A549 (cell line): ENCODE measurements around the gene FHL1. TPM values are rescaled to one million over a fixed set of nuclear protein-coding genes. Genes with fewer than 3 reads are reported as not detected.

Experiments used
- ATAC-seq, 2 experiments: fragments of 200-7000 bp in 1 of 2; fragments of >200 bp in 1 of 2; cut with Nextera tagmentation in 1 of 2; cut with Tn5 transposase in 1 of 2; 3 replicates each; pipeline versions ENCODE4 v1.8.0 to v1.9.1; 2018 to 2020; ENCODE audit warnings: mild to moderate bottlenecking in 1 of 2, moderate library complexity in 1 of 2
- CTCF ChIA-PET: fragments of 300-600 bp; sonication (Branson Sonifier 250); formaldehyde crosslinking; extraction: SDS; loops from one replicate; lab custom pipeline; 2021; ENCODE audit warnings: antibody characterized with exemption, inconsistent platforms; lab: Yijun Ruan, JAX
- POLR2A ChIA-PET: fragments of 350-600 bp; formaldehyde crosslinking; extraction: SDS; loops from one replicate; lab custom pipeline; 2021; ENCODE audit warnings: antibody characterized with exemption, inconsistent platforms; lab: Yijun Ruan, JAX
- DNase-seq, 2 experiments: peaks; one replicate each; pipeline versions ENCODE4 v3.0.0 to v3.0.0-alpha.2; 2011 to 2016; ENCODE audit warnings: low read depth in 1 of 2, low spot score in 1 of 2
- FAIRE-seq: peaks from 2 replicates; lab custom pipeline; 2011; peaks lifted over from hg19 to GRCh38; lab: Jason Lieb, UNC
- H3K27ac ChIP-seq, 2 experiments: fragments of >200 bp; sonication (Bioruptor Twin); formaldehyde crosslinking; 3 replicates each; pipeline ENCODE4 v1.5.1; 2016 to 2017
- H3K4me1 ChIP-seq: fragments of >200 bp; sonication (Bioruptor Twin); formaldehyde crosslinking; 3 replicates; pipeline ENCODE4 v1.6.1; 2016
- H3K4me2 ChIP-seq: fragments of >200 bp; sonication (Bioruptor Twin); formaldehyde crosslinking; 3 replicates; pipeline ENCODE4 v1.6.1; 2016
- H3K4me3 ChIP-seq: fragments of >200 bp; sonication (Bioruptor Twin); formaldehyde crosslinking; 3 replicates; pipeline ENCODE4 v1.5.1; 2016
- H3K9me3 ChIP-seq: fragments of >200 bp; sonication (Bioruptor Twin); formaldehyde crosslinking; 3 replicates; pipeline ENCODE4 v1.6.1; 2016
- CEBPB ChIP-seq, 2 experiments: fragments of >200 bp in 1 of 2; sonication (Bioruptor Twin) in 1 of 2; formaldehyde crosslinking in 1 of 2; IDR thresholded peaks; 2 replicates each; pipeline ENCODE4 v1.6.1; 2012 to 2016
- CHD4 ChIP-seq: fragments of 200-600 bp; sonication (generic); IDR thresholded peaks from 2 replicates; pipeline ENCODE4 v1.6.1; 2016; ENCODE audit warnings: antibody characterized with exemption, mild to moderate bottlenecking, borderline replicate concordance
- EHF ChIP-seq: fragments of 250-450 bp; sonication (Bioruptor Pico); IDR thresholded peaks from 2 replicates; pipeline ENCODE4 v1.5.0; 2020; ENCODE audit warnings: mild to moderate bottlenecking
- EHMT2 ChIP-seq: fragments of 200-600 bp; sonication (generic); IDR thresholded peaks from 2 replicates; pipeline ENCODE4 v1.6.1; 2016; ENCODE audit warnings: antibody characterized with exemption, low read depth, mild to moderate bottlenecking, moderate library complexity
- ESRRA ChIP-seq: fragments of 150-350 bp; IDR thresholded peaks from 2 replicates; pipeline ENCODE4 v1.6.1; 2014; ENCODE audit warnings: mild to moderate bottlenecking, low read length, borderline replicate concordance
- FOSL2 ChIP-seq, 2 experiments: fragments of 450-650 bp in 1 of 2; fragments of >200 bp in 1 of 2; sonication (Bioruptor Twin) in 1 of 2; formaldehyde crosslinking; IDR thresholded peaks; 2 replicates each; pipeline versions ENCODE4 v1.5.0 to v1.6.1; 2016 to 2020; ENCODE audit warnings: mild to moderate bottlenecking in 1 of 2, moderate library complexity in 1 of 2
- HEYL ChIP-seq: fragments of 250-450 bp; sonication (Bioruptor Pico); IDR thresholded peaks from 2 replicates; pipeline ENCODE4 v1.8.0; 2021; ENCODE audit warnings: mild to moderate bottlenecking, moderate library complexity
- HOXA7 ChIP-seq: fragments of 250-450 bp; sonication (Bioruptor Pico); IDR thresholded peaks from 2 replicates; pipeline ENCODE4 v1.5.0; 2020; ENCODE audit warnings: mild to moderate bottlenecking, moderate library complexity
- KDM1A ChIP-seq: fragments of 200-600 bp; sonication (generic); IDR thresholded peaks from 2 replicates; pipeline ENCODE4 v1.6.1; 2016; ENCODE audit warnings: low read depth, mild to moderate bottlenecking
- MAFK ChIP-seq: fragments of 450-650 bp; IDR thresholded peaks from 2 replicates; pipeline ENCODE4 v1.6.1; 2014; ENCODE audit not compliant: partially characterized antibody
- NR3C1 ChIP-seq: fragments of >200 bp; sonication (Bioruptor Twin); formaldehyde crosslinking; IDR thresholded peaks from 3 replicates; pipeline ENCODE4 v1.6.1; 2017
- POLR2A ChIP-seq: IDR thresholded peaks from 2 replicates; pipeline ENCODE4 v1.6.1; 2012; ENCODE audit warnings: mild to moderate bottlenecking, low read length
- POLR2AphosphoS2 ChIP-seq: conservative IDR thresholded peaks from 2 replicates; pipeline ENCODE4 v1.6.1; 2012; ENCODE audit warnings: low read length, improper control_type of control experiment, inconsistent platforms
- RARB ChIP-seq: fragments of 250-450 bp; sonication (Bioruptor Pico); IDR thresholded peaks from 2 replicates; pipeline ENCODE4 v1.8.0; 2021; ENCODE audit warnings: mild to moderate bottlenecking, moderate library complexity
- RCOR1 ChIP-seq: fragments of 150-350 bp; IDR thresholded peaks from 2 replicates; pipeline ENCODE4 v1.6.1; 2014; ENCODE audit warnings: antibody characterized with exemption, low read length, low read depth
- RFX5 ChIP-seq: fragments of 450-650 bp; IDR thresholded peaks from 2 replicates; pipeline ENCODE4 v1.7.1; 2014; ENCODE audit warnings: antibody characterized with exemption, mild to moderate bottlenecking, moderate library complexity
- RNF2 ChIP-seq: fragments of 200-600 bp; sonication (generic); IDR thresholded peaks from 2 replicates; pipeline ENCODE4 v1.6.1; 2016; ENCODE audit warnings: low read depth, mild to moderate bottlenecking, antibody characterized with exemption, moderate library complexity, borderline replicate concordance
- SREBF2 ChIP-seq: fragments of 450-650 bp; IDR thresholded peaks from 2 replicates; pipeline ENCODE4 v1.6.1; 2014; ENCODE audit warnings: mild to moderate bottlenecking, moderate library complexity
- TFCP2L1 ChIP-seq: fragments of 250-450 bp; sonication (Bioruptor Pico); IDR thresholded peaks from 2 replicates; pipeline ENCODE4 v1.5.0; 2021; ENCODE audit warnings: mild to moderate bottlenecking
- ZC3H11A ChIP-seq: fragments of 450-650 bp; IDR thresholded peaks from 2 replicates; pipeline ENCODE4 v1.6.1; 2014; ENCODE audit warnings: antibody characterized with exemption, mild to moderate bottlenecking
- ZFP36 ChIP-seq: fragments of 450-650 bp; IDR thresholded peaks from 2 replicates; pipeline ENCODE4 v1.6.1; 2014; ENCODE audit warnings: borderline replicate concordance; ENCODE audit not compliant: partially characterized antibody
- ZNF302 ChIP-seq: fragments of 250-450 bp; sonication (Bioruptor Pico); IDR thresholded peaks from 2 replicates; pipeline ENCODE4 v1.9.0; 2021; ENCODE audit warnings: inconsistent platforms, mild to moderate bottlenecking, moderate library complexity
- WGBS: methylation state at CpG from one replicate; pipeline ENCODE4 v1.1.6; 2017; ENCODE audit errors: missing lambda C conversion rate; 5-methylcytosine and 5-hydroxymethylcytosine counted together
- polyA plus RNA-seq, 4 experiments: library from polyadenylated mRNA; depleted of rRNA in 3 of 4; stranded (reverse); fragments of >200 nt; fragmentation: RNase III in 1 of 4; extraction: RNeasy Plus Mini Kit Qiagen cat#74134 plus additional on column Dnase treatment in 1 of 4; gene quantifications; 2 replicates in 3 of 4; 3 replicates in 1 of 4; pipeline ENCODE4 v1.2.3, GENCODE V29; 2011 to 2017
- TF ChIP-seq, protein P1 (sequence below): fragments of 150-350 bp; IDR thresholded peaks from 2 replicates; pipeline ENCODE4 v1.6.1; 2014; ENCODE audit warnings: low read depth, mild to moderate bottlenecking, low read length
- TF ChIP-seq, protein P2 (sequence below): IDR thresholded peaks from 2 replicates; pipeline ENCODE4 v1.6.1; 2012; ENCODE audit warnings: low read depth, borderline replicate concordance
- TF ChIP-seq, protein P3 (sequence below): fragments of >200 bp; sonication (Bioruptor Twin); formaldehyde crosslinking; IDR thresholded peaks from 3 replicates; pipeline ENCODE4 v1.6.1; 2016
- TF ChIP-seq, protein P4 (sequence below): fragments of 250-450 bp; sonication (Bioruptor Pico); IDR thresholded peaks from 2 replicates; pipeline ENCODE4 v1.5.0; 2021; ENCODE audit warnings: mild to moderate bottlenecking, moderate library complexity, borderline replicate concordance
- TF ChIP-seq, protein P5 (sequence below): fragments of 250-450 bp; sonication (Bioruptor Pico); IDR thresholded peaks from 2 replicates; pipeline ENCODE4 v1.5.0; 2020; ENCODE audit warnings: low read depth, mild to moderate bottlenecking, moderate library complexity

The FHL1 gene
- polyA plus RNA-seq, 2 of the 4 experiments (the other 2 are of a cell fraction) = 31.6 to 32.2 TPM

DNA sequence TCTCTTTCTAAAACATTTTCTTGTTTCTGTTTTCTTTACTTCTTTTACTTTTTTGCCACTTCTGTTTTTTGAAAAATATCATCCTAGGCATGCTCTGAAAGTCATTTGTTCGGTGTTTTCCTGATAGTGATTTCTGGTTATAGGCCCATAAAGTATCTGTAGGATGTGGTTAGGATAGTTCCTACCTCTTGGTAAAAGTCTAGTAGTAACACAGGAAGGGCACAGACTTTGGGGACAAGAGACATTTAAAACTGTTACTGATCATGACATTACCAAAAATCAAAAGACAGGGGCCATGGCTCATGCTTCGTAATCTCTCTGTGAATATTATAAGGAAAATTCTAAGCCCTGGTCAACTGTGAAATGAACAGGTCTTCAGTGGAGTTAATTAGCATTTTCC is 44.8 kb downstream of the FHL1 start:
- Histone ChIP-seq H3K9me3 (no peaks in the 10 kb centered on the region), H3K27ac (0 out of 6 replicates have a peak overlapping the region, but pooled peaks of 1 of the 2 experiments have one; percentile 37), H3K4me2 (no peak overlapping the region), H3K4me1 (peaks cover 3% of the 10 kb centered on the region; the same call in 1 of the 3 replicates), H3K4me3 (no peak overlapping the region)
- WGBS = 85% methylated on average over 2 of the region's 2 CpGs
- no peak for ATAC-seq
- FAIRE-seq = no peak
- TF ChIP-seq RFX5 (no peak), RNF2 (no peak), EHMT2 (no peak), SREBF2 (no peak), TFCP2L1 (no peak), CHD4 (no peak), RARB (CRISPR knock-in tag) (no peak), CEBPB (IDR thresholded peaks at IDR 0.05) (no peak), MAFK (no peak), RCOR1 (no peak), ESRRA (no peak), ZNF302 (no peak)
- TF ChIP-seq, protein P1, sequence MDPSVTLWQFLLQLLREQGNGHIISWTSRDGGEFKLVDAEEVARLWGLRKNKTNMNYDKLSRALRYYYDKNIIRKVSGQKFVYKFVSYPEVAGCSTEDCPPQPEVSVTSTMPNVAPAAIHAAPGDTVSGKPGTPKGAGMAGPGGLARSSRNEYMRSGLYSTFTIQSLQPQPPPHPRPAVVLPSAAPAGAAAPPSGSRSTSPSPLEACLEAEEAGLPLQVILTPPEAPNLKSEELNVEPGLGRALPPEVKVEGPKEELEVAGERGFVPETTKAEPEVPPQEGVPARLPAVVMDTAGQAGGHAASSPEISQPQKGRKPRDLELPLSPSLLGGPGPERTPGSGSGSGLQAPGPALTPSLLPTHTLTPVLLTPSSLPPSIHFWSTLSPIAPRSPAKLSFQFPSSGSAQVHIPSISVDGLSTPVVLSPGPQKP = no peak
- TF ChIP-seq, protein P2, sequence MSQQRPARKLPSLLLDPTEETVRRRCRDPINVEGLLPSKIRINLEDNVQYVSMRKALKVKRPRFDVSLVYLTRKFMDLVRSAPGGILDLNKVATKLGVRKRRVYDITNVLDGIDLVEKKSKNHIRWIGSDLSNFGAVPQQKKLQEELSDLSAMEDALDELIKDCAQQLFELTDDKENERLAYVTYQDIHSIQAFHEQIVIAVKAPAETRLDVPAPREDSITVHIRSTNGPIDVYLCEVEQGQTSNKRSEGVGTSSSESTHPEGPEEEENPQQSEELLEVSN = no peak
- POLR2A ChIA-PET = no interaction called here
- CTCF ChIA-PET = interaction anchor here (1.4 to 2.2 kb wide), 2 partner anchors 17 to 164 kb away, joined by 4 to 6 read pairs; no protein-coding TSS in a partner anchor
- no peak for DNase-seq

DNA sequence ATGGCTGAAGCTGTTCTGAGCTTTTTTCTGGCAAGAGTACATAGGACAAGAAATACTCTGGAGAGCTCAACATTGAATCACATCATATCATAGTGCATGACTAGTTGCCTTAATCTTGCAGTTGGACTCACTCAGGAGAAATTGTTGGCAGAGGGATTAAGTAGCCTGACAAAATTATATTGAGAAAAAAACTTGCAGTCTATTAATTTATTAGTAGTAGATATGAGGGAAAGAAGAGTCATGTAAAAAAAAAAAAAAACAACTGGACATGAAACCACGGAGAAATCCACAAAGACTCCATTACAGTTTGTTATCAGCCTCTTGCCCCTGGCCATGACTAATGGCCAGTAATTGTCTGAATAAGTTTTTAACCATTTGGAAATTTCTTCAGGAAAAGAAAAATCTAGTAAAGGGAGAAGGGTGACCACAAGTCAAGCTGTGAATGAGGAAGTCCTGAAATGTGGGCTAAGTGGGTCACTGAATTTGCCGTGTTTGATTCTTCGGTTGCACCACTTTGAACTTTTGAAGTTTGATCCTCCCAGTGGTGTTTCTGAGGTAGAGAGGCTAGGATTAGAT is 45.6 kb downstream of the FHL1 start:
- CTCF ChIA-PET = interaction anchor here (0.9 to 2.2 kb wide), 2 partner anchors 15 to 16 kb away, joined by 3 to 6 read pairs; no protein-coding TSS in a partner anchor
- POLR2A ChIA-PET = no interaction called here
- WGBS = 74% methylated on average over 3 of the region's 3 CpGs
- DNase-seq (no peak), ATAC-seq (no peak), FAIRE-seq (no peak)
- Histone ChIP-seq H3K4me2 (no peak overlapping the region), H3K27ac (no peak overlapping the region), H3K4me1 (peaks cover 3% of the 10 kb centered on the region; the same call in 1 of the 3 replicates), H3K9me3 (no peaks in the 10 kb centered on the region), H3K4me3 (no peak overlapping the region)
- TF ChIP-seq KDM1A (no peak), FOSL2 (IDR thresholded peaks at IDR 0.05) (no peak), FOSL2 (CRISPR knock-in tag; IDR thresholded peaks at IDR 0.05) (no peak), HEYL (CRISPR knock-in tag) (no peak), EHF (CRISPR knock-in tag) (no peak), RARB (CRISPR knock-in tag) (no peak), POLR2A (no peak), HOXA7 (CRISPR knock-in tag) (no peak), ZFP36 (no peak), POLR2AphosphoS2 (no peak), CEBPB (IDR thresholded peaks at IDR 0.05) (no peak), NR3C1 (no peak), MAFK (no peak), RFX5 (no peak), ZC3H11A (no peak), ZNF302 (no peak)
- TF ChIP-seq, protein P3, sequence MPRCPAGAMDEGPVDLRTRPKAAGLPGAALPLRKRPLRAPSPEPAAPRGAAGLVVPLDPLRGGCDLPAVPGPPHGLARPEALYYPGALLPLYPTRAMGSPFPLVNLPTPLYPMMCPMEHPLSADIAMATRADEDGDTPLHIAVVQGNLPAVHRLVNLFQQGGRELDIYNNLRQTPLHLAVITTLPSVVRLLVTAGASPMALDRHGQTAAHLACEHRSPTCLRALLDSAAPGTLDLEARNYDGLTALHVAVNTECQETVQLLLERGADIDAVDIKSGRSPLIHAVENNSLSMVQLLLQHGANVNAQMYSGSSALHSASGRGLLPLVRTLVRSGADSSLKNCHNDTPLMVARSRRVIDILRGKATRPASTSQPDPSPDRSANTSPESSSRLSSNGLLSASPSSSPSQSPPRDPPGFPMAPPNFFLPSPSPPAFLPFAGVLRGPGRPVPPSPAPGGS = no peak
- TF ChIP-seq, protein P4, sequence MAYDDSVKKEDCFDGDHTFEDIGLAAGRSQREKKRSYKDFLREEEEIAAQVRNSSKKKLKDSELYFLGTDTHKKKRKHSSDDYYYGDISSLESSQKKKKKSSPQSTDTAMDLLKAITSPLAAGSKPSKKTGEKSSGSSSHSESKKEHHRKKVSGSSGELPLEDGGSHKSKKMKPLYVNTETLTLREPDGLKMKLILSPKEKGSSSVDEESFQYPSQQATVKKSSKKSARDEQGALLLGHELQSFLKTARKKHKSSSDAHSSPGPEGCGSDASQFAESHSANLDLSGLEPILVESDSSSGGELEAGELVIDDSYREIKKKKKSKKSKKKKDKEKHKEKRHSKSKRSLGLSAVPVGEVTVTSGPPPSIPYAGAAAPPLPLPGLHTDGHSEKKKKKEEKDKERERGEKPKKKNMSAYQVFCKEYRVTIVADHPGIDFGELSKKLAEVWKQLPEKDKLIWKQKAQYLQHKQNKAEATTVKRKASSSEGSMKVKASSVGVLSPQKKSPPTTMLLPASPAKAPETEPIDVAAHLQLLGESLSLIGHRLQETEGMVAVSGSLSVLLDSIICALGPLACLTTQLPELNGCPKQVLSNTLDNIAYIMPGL (CRISPR knock-in tag) = no peak
- TF ChIP-seq, protein P5, sequence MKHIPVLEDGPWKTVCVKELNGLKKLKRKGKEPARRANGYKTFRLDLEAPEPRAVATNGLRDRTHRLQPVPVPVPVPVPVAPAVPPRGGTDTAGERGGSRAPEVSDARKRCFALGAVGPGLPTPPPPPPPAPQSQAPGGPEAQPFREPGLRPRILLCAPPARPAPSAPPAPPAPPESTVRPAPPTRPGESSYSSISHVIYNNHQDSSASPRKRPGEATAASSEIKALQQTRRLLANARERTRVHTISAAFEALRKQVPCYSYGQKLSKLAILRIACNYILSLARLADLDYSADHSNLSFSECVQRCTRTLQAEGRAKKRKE (CRISPR knock-in tag) = no peak
- TF ChIP-seq, protein P2 = no peak
